GM21526 (cell line): Measurements from ENCODE around the gene COPZ1.
"Not testable (repeated sequence)": the region's sequence is repeated elsewhere in the genome, so short reads cannot be mapped to it uniquely, and the experiment has no call there.

Experiments
- ATAC-seq: cut with Tn5 transposase; IDR thresholded peaks from one replicate; pipeline ENCODE4 v1.9.1; 2021; ENCODE audit warnings: moderate library complexity; ENCODE audit not compliant: unreplicated experiment, low FRiP score

The COPZ1 gene

GRCh38 chr12:54330442-54330841 lies 5.5 kb downstream of the COPZ1 start:
- no peak for ATAC-seq

GRCh38 chr12:54331461-54331860 lies 6.5 kb downstream of the COPZ1 start:
- ATAC-seq: no peak

- no peak for ATAC-seq
These were observed 8.6 kb downstream of the COPZ1 start for GRCh38 chr12:54333420-54334034.

- ATAC-seq: no peak
These were observed 12.4 kb downstream of the COPZ1 start for GRCh38 chr12:54337280-54337842.

GRCh38 chr12:54337854-54338650 lies 13.1 kb downstream of the COPZ1 start:
- no peak for ATAC-seq

- no peak for ATAC-seq
These were observed 13.9 kb downstream of the COPZ1 start for GRCh38 chr12:54338698-54339296.

- no peak for ATAC-seq
These were observed 15.9 kb downstream of the COPZ1 start for GRCh38 chr12:54340846-54341245.

GRCh38 chr12:54341378-54342300 lies 16.7 kb downstream of the COPZ1 start:
- no peak for ATAC-seq

GRCh38 chr12:54349036-54349435 lies 24.1 kb downstream of the COPZ1 start:
- ATAC-seq: no peak

GRCh38 chr12:54349679-54350078 lies 24.7 kb downstream of the COPZ1 start:
- no peak for ATAC-seq

GRCh38 chr12:54350743-54351142 lies 25.8 kb downstream of the COPZ1 start:
- ATAC-seq: no peak

GRCh38 chr12:54351341-54351740 lies 26.4 kb downstream of the COPZ1 start:
- ATAC-seq: no peak

GRCh38 chr12:54352022-54352531 lies 27.1 kb downstream of the COPZ1 start:
- no peak for ATAC-seq

GRCh38 chr12:54352891-54353874 lies 28.3 kb downstream of the COPZ1 start:
- no peak for ATAC-seq

- ATAC-seq: not testable (repeated sequence)
These were observed 29.3 kb downstream of the COPZ1 start for GRCh38 chr12:54354271-54354670.

- ATAC-seq: no peak
These were observed 30.3 kb downstream of the COPZ1 start for GRCh38 chr12:54355104-54355815.

GRCh38 chr12:54356228-54356627 lies 31.3 kb downstream of the COPZ1 start:
- ATAC-seq: no peak

GRCh38 chr12:54356951-54357356 lies 32.0 kb downstream of the COPZ1 start:
- no peak for ATAC-seq
